GM18907 (cell line): ENCODE data around the gene ARL16.

Source experiments
- ATAC-seq: cut with Tn5 transposase; IDR thresholded peaks from one replicate; pipeline ENCODE4 v1.9.1; 2021; ENCODE audit warnings: mild to moderate bottlenecking, moderate library complexity; ENCODE audit not compliant: unreplicated experiment

ARL16 gene, protein sequence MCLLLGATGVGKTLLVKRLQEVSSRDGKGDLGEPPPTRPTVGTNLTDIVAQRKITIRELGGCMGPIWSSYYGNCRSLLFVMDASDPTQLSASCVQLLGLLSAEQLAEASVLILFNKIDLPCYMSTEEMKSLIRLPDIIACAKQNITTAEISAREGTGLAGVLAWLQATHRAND

DNA sequence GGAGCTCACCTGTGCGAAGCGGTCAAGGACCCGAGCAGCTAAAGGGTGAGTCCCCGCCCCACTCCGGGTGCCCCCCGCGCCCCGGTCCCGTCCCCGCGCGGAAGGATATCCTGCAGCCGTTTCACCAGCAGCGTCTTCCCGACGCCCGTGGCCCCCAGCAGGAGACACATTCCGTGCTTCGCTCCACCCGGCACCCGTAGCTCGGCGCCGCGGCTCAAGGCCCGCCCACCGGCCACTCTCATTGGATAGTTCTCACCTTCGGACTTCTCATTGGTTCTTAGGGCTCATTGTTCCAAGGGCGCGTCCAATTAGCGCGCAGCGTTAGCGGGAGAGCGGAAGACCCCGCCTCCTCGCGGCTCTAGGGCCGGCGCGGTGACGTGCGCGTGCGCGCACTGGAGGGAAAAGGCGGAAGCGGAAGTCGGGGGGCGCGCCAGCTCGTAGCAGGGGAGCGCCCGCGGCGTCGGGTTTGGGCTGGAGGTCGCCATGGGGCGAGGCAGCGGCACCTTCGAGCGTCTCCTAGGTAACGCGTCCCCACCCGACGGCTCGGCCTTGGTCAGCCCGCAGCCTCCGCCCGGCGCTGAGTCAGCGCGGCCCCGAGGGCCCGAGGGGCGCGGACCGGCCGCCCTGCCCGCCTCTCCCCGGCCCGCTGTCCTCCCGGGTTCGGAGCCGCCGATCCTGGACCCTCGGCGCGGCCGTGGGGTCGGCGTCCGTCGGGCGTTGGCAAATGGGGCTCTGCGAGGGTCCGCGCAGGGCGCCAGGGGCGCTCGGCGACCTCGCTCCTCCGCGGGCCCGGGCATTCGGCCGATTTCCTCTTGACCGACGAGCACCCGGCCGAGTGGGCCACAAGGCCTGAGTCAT, at the start of gene ARL16, which contains the start of gene HGS:
ARL16 (minus strand) TSS at position 214 of the 858 bp plus-strand sequence; CDS start at position 170, 44 bp downstream.
HGS (plus strand) TSS at position 428 of the 858 bp plus-strand sequence; CDS start at position 484, 56 bp downstream.
- peak; percentile 85 for ATAC-seq

DNA sequence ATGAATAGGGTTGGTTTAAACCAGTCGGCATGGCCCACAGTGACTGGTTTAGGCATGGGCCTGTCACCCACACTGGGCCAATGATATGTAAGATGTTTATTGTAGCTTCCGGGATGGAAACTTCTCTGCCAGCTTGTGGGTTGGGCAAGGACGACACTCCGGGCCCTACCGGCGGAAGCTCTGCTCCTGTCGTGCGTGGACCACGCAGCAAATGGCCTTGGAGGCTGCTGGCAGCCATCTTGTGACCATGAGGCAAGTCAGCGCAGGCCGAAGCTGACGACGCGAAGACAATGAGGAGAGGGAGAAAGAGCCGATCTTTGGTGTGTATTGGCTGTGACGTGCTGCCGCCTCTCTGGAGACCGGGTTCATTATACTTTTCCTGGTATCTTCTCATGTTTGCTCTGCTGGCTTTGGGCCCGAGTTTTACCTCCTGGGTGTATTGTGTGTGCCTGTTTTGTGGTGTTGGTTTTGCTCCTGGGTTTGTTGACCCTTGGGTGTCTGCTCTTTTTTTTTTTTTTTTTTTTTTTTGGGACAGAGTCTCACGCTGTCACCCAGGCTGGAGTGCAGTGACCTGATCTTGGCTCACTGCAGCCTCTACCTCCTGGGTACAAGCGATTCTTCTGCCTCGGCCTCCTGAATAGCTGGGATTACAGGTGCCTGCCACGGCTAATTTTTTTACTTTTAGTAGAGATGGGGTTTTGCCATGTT, 43.9 kb upstream of the ARL16 start:
- ATAC-seq = no peak

DNA sequence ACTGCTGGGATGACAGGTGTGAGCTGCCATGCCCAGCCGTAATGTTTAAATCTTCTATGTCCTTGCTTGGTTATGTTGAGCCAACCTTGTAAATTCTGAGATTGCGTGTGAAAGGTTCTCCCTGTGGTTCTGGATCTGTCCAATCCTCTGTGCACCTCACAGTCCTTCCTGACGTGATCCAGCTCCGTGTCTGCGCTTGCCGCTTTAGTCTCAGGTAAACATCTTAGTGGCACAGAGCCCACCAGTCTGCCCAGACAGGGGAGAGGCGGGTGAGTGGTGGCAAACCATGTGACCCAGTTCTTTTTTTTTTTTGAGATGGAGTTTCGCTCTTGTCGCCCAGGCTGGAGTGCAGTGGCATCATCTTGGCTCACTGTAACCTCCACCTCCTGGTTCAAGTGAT, 42.4 kb upstream of the ARL16 start:
- ATAC-seq = no peak

DNA sequence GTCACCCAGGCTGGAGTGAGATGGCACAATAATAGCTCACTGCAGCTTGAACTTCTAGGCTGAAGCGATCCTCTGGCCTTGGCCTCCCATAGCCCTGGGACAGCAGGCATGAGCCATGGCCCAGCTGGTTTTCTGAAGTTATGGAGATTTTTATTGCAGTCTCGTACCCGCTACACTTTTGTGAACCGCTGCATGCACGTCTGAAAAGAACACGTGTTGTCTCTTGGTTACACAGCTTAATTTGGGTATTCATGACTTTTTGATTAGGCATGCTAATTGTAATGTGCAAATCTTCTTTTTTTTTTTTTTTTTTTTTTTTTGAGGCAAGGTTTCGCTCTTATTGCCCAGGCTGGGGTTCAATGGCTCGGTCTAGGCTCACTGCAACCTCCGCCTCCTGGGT, 41.8 kb upstream of the ARL16 start:
- ATAC-seq = no peak

DNA sequence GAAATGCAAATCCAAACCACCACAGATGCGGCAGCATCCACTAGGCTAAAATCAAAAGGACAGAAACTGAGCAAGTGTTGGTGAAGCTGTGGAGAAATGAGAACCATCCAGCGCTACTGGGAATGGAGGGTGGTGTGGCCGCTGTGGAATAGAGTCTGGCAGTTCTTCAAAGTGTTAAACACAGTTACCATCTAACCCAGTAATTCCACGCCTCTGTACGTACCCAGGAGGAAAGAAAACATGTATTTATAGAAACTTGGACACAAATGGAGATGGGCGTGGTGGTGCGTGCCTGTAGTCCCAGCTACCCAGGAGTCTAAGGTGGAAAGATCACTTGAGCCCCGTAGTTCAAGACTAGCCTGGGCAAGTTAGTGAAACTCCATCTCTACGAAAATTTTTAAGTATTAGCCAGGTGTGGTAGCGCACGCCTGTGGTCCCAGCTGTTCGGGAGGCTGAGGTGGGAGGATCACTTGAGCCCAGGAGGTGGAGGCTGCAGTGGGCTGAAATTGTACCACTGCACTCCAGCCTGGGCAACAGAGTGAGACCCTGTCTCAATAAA, 40.1 kb upstream of the ARL16 start:
- no peak for ATAC-seq

DNA sequence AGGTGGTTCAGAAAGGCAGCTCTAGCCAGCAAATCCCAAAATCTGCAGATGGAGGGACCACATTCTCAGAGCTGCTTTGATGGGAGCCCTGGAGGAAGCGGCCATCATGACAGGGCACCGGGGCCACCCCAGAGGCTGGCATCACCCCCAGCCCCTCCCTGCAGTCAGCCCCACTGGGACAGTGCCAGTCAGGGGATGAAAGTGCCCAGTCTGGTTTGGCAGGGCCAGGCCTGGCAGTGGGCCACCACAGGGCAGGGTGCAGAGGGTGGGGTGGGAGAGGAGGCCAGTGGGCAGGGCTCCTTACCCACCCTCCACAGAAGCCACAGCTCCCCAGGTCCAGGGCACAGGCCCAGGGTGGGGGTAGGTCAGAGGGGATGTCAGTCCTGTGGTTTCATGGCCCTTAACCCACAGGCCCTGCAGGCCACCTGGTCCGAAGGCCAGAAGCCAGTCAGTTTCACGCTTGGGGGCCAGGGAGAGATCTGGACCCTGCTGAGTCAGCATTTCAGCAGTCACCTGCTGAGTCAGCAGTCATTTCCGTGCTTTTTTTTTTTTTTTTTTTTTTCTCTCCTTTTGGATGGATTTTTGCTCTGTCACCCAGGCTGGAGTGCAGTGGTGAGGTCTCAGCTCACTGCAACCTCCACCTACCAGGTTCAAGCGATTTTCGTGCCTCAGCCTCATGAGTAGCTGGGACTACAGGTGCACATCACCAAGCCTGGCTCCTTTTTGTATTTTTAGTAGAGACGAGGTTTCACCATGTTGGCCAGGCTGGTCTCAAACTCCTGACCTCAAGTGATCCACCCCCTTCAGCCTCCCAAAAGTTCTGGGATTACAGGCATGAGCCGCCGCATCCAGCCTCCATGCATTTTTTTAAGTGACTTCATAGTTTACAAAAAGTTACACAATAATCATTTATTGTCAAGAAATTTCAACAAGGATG, 38.9 kb upstream of the ARL16 start:
- ATAC-seq = no peak

DNA sequence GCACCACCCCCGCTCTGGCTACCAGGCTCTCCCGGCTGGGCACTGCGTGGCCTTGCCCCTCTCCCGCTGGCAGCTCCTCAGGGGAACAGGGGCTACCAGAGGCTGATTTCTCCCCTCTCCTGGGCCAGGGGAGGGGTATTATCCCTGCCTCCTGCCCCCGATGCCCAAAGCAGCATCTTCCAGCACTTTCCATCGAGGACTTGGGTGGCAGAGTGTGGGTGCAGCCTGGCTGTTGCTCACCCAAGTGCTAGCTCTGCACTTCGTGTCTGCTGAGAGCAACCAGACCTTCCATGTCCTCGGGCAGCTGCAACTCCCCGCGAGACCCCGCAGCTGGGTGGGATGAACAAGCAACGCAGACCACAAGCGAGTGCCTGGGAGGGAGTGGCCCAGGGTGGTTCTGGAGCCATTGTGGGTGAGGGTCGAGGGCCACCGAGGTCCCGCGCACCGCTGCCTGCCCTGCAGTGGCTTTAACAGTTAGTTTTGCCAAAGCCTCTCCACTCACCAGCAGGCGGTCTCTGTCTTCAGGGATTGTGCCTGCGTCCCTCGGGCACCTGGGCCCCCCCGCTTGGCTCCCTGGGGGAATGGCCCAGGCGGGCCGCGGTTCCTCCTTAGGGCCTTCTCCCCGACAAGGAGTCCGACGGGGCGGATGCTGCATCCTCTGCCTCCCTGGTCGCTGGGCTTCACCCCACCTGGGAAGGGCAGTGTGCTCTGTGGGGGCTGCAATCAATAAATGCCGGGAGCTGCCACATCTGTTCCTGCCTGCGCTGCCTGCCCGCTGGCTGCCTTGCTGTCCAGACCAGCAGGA, 36.9 kb upstream of the ARL16 start:
- ATAC-seq = no peak

DNA sequence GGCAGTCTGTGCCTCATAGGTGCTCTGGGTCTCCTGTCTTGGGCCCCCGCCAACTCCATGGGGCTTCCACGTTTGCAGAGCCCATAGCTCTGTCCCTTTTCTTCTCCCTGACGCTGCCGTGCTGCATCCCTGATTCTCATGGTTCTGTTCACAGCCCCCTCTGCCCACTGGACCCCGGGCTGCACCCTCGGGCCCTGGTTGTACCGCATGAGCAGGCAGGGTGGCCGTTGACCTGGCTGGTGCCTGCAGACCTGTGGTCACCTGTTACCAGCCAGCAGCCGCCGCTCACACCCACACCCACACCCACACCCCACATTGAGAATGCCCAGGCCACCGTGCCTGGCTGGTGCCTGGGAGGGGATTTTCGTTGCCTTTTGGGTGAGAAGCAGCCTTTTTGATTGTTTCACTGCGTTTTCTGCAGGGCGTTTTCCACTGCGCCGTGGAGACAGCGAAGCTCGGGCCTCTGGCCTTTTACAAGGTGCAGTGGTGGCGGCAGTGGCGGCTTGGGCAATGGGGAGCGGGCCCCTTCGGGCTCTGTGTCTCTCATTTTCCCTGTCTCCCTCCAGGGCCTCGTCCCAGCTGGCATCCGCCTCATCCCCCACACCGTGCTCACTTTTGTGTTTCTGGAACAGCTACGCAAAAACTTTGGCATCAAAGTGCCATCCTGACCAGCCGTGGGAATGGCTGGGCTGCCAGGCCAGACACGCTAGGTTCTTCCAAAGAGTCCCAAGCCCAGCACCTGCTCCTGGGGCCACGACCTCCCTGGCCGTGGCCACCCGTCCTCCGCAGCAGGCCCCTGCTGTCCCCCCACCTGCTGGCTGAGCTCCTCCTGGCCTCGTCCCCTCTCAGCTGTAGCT, 36.0 kb upstream of the ARL16 start:
- ATAC-seq = no peak

DNA sequence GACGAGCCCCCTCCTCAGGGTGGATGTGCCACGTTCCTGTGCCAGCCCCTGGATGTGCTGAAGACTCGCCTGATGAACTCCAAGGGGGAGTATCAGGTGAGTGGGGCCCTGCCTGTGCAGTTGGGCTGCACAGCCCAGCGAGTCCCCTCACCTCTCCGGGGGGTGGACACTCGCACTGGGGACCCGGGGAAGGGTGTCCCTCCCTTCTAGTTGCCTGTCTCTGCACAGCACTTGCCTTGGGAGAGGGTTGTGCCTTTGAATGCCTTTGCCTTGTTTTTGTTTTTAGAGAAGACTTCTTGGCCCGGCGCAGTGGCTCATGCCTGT, 34.1 kb upstream of the ARL16 start:
- no peak for ATAC-seq

DNA sequence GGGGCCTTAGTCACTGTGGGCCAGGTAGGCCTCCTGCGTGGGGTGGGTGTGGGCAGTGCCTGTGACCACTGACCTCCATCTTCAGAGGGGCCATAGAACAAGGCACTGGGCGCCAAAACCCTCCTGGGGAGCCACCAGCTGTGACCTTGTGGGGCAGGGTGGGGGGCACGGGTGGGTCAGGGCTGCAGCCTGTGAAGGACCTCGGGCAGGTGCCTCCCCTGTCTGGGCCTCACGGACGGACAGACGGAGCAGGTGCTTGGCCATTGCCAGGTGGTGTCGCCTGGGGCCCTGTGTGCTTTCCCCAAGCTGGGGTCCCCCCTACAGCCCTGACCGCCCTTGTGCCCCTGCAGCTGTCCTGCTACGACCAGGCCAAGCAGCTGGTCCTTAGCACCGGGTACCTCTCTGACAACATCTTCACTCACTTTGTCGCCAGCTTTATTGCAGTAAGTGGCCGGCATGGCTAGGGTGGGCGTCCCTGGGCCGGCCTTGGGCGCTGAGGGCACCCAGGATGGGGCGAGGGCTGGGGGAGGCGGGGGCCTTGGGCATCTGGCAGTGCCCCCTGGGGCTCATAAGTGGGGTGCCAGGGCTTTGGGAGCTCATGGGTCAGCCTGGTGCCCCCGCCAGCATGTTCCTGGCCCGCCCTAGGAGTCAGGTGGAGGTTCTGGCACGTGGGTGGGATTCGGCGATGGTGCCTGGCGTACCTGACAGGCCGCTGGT, 33.6 kb upstream of the ARL16 start:
- ATAC-seq = no peak

DNA sequence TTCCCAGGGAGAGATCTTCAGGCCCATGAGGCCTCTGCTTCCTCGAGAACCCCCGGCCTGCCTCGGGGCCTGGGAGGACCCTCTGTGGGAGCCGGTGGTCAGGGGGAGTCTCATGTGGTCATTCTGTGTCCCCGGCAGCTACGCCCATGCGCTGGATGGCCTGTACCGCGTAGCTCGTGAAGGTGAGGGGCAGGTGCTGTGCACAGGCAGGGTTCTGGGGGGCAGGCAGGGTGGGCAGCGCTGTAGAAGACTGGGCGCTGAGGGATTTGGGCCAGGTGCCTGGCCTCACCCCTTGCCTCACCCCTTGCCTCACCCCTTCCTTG, 33.0 kb upstream of the ARL16 start:
- ATAC-seq = no peak

DNA sequence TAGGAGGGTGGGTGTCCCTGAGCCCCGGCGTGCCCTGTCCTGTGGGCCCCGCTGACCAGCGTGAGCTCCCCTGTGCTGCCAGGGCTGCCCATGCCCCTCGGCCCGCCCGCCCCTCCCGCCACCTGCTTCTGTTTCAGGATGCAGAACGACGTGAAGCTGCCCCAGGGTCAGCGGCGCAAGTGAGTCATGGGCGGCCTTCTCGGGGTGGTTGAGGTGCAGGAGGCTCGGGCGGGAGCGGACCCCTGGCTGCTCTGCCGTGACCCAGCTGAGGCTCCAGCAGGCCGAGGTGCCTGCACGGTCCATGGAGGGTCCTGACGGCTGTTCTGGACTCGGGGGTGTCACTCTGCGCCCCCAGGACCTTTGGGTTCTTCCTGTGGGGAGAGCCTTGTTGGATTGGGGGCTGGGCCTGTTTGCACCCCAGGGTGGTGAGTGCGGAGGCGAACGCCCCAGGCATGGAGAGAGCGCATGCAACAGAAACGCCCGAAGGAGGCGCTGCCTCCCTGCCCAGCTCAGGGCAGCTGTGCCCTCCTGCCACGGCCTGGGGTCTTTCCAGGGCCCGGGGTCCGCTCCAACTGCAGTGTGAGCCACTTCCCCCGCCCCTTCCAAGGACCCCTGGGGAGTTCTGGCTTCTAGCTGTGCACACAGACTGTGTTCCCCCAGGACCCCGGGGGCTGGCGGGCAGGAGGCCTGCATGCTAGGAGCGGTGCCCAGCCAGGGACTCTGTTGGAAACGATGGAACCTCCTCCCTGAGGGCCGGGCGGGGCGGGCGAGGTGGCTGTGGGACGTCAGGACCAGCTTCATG, 32.5 kb upstream of the ARL16 start:
- ATAC-seq = no peak

DNA sequence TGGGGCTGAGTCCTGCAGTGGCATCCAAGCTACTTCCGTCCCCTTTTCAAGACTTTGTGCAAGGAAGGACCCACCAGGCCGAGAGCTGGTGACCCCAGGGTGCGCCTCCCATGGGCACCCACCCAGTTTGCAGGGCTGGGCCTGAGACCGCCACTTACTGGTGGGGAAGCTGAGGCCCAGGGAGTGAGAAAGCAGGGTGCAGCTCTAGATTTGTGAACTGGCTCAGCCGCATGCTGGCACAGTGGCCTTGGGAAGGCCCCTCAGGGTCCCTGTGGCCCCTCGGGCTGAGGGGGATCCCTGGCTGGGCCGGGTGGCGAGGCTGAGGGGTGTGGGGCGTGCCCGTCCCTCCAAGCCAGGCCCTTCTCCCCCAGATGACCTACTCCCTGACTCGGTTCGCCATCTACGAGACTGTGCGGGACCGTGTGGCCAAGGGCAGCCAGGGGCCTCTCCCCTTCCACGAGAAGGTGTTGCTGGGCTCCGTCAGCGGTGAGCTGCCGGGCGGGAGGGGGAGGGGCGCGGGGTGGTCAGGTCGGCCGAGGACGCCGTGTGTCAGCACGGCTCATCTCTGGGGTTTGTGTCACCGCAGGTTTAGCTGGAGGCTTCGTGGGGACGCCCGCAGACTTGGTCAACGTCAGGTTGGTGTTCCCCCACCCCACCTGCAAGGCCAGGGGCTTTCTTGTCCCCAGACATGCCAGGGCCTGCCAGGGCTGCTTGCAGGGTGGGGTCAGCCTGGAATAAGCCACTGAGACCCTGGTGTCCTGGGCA, 31.7 kb upstream of the ARL16 start:
- ATAC-seq = no peak

DNA sequence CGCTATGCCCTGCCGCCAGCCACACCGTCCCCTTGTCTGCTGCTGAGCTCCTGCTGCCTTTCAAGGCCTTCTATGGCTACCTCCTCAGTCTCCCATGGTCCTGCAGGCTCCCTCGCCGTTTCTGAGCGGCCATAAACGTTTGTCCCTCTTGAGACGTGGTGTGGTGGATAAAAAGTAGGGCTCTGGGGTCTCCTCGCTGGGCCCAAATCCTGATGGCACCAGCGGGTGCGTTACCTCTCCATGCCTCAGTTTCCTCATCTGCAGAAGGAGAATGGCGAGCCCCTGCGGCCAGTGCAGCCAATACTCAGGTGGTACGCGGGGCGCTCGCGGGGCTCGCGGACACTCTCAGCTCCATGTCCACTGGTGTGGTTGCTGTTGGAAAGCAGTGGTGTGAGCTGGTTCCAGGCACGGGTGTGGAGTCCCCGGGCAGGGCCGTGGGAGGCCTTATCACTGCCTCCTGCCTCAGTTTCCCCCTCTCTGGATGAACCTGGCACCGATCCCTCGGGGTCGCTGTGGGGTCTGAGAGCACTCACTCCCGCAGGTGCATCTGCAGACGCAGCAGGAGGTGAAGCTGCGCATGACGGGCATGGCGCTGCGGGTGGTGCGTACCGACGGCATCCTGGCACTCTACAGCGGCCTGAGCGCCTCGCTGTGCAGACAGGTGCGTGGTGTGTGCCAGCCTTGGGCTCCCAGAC, 31.0 kb upstream of the ARL16 start:
- no peak for ATAC-seq

DNA sequence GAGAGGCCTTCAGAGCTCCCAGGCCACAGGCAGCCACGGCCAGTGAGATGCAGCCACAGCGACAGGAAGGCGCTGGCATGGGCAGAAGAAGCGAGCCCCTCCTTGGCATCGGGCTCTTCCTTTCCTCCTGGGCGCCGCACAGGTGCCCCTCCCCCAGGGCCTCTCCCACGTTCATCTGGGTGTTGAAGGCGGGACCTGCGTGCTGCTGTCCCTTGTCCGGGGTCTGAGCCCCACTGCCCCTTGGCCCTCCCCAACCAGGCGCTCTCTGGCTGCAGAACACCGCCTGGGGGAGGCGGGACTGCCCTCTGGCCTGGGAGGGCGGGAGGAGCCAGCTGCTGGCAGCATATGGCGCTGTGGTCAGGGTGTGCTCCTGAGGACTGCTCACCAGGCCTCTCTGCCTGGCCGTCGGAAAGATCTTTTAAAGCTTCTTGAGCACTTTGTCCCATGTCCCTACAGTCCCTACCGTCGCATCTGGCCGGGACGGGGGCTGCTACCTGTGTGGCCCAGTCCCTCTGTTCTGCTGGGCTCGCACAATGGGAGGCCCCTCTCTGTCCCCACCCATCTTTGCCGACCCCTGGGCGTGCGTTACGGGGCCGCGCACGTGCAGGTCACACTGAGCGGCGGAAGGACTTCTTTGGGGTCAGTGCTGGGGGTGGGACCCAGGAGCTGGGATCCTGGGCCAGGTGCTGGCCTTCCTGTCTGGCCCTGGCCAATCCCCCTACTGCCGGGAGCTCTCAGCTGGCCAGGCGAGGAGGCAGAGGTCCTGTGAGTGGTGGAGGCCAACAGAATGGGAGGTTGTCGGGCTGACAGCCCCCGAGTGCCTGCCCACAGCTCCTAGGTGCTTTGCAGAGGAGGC, 30.2 kb upstream of the ARL16 start:
- ATAC-seq = no peak
